Measurements from ENCODE around the gene AGBL3.

The AGBL3 gene

GRCh38 chr7:135095450-135095849 lies 109.1 kb downstream of the AGBL3 start:
- Histone ChIP-seq H3K9me3 (ENCODE audit: insufficient read depth, low read depth, low read length) (no peaks in the 10 kb centered on the region), H4K91ac (ENCODE audit: low read depth, low read length) (no peak overlapping the region), H3K9ac (ENCODE audit: low read length) (no peak overlapping the region), H3K27me3 (ENCODE audit: insufficient read depth, low read length) (no peaks in the 10 kb centered on the region), H3K79me1 (ENCODE audit: low read length) (no peaks in the 10 kb centered on the region), H3K14ac (ENCODE audit: low read length) (no peak overlapping the region), H4K8ac (ENCODE audit: low read depth, low read length) (no peak overlapping the region), H2AK5ac (ENCODE audit: low read length) (no peak overlapping the region), H3K36me3 (ENCODE audit: control insufficient read depth in 1 of 2, insufficient read depth in 2 of 2, low read length in 2 of 2) (no peaks in the 10 kb centered on the region), H2AFZ (ENCODE audit: insufficient read depth, low read length, poor library complexity) (no peak overlapping the region), H4K12ac (ENCODE audit: low read depth, low read length) (no peak overlapping the region), H3K79me2 (ENCODE audit: control insufficient read depth, insufficient read depth, low read length, poor library complexity) (no peaks in the 10 kb centered on the region), H3K4ac (ENCODE audit: low read depth, low read length) (no peak overlapping the region), H3K23ac (ENCODE audit: low read length) (no peak overlapping the region), H3K18ac (ENCODE audit: low read length) (no peak overlapping the region), H2BK5ac (ENCODE audit: low read depth, low read length, poor library complexity) (no peak overlapping the region), H3K27ac (ENCODE audit: low read depth, low read length) (no peak overlapping the region), H3K4me2 (ENCODE audit: low read length) (no peak overlapping the region), H3K4me3 (ENCODE audit: low read depth, low read length) (no peak overlapping the region), H3K4me1 (ENCODE audit: control insufficient read depth in 1 of 2, insufficient read depth in 2 of 2, low read length in 2 of 2) (no peaks in the 10 kb centered on the region), H2BK12ac (ENCODE audit: low read length) (no peak overlapping the region), H2BK120ac (ENCODE audit: insufficient read depth, low read length, poor library complexity) (no peak overlapping the region)
- WGBS (ENCODE audit: extremely low coverage, insufficient coverage, insufficient read length): no CpG with 5 or more reads among the region's 1 CpG
- DNase-seq: no peak

GRCh38 chr7:135098391-135098790 lies 112.1 kb downstream of the AGBL3 start:
- Histone ChIP-seq H3K14ac (ENCODE audit: low read length) (no peak overlapping the region), H3K4me3 (ENCODE audit: low read depth, low read length) (no peak overlapping the region)
- no CpG with 5 or more reads among the region's 3 CpGs for WGBS (ENCODE audit: extremely low coverage, insufficient coverage, insufficient read length)

GRCh38 chr7:135100856-135101255 lies 114.5 kb downstream of the AGBL3 start:
- no peak overlapping the region for H3K23ac ChIP-seq (ENCODE audit: low read length)
- no peak overlapping the region for H2BK5ac ChIP-seq (ENCODE audit: low read depth, low read length, poor library complexity)

More at GRCh38 chr7:135098391-135098790, 112.1 kb downstream of the AGBL3 start:
- DNase-seq: peak; percentile 37 to 84
- Histone ChIP-seq H2BK5ac (ENCODE audit: low read depth, low read length, poor library complexity) (no peak overlapping the region), H3K4ac (ENCODE audit: low read depth, low read length) (no peak overlapping the region), H2AFZ (ENCODE audit: insufficient read depth, low read length, poor library complexity) (no peak overlapping the region), H3K4me2 (ENCODE audit: low read length) (no peak overlapping the region), H4K8ac (ENCODE audit: low read depth, low read length) (no peak overlapping the region), H3K18ac (ENCODE audit: low read length) (no peak overlapping the region), H3K79me2 (ENCODE audit: control insufficient read depth, insufficient read depth, low read length, poor library complexity) (no peaks in the 10 kb centered on the region), H3K79me1 (ENCODE audit: low read length) (no peaks in the 10 kb centered on the region), H4K12ac (ENCODE audit: low read depth, low read length) (no peak overlapping the region), H2AK5ac (ENCODE audit: low read length) (no peak overlapping the region), H3K4me1 (ENCODE audit: control insufficient read depth in 1 of 2, insufficient read depth in 2 of 2, low read length in 2 of 2) (no peaks in the 10 kb centered on the region), H3K23ac (ENCODE audit: low read length) (no peak overlapping the region), H4K91ac (ENCODE audit: low read depth, low read length) (no peak overlapping the region), H2BK12ac (ENCODE audit: low read length) (no peak overlapping the region), H3K9me3 (ENCODE audit: insufficient read depth, low read depth, low read length) (no peaks in the 10 kb centered on the region), H3K27ac (ENCODE audit: low read depth, low read length) (no peak overlapping the region), H3K27me3 (ENCODE audit: insufficient read depth, low read length) (no peaks in the 10 kb centered on the region), H3K9ac (ENCODE audit: low read length) (no peak overlapping the region), H3K36me3 (ENCODE audit: control insufficient read depth in 1 of 2, insufficient read depth in 2 of 2, low read length in 2 of 2) (no peaks in the 10 kb centered on the region), H2BK120ac (ENCODE audit: insufficient read depth, low read length, poor library complexity) (no peak overlapping the region)

GRCh38 chr7:135102372-135102771 lies 116.1 kb downstream of the AGBL3 start:
- no peak for DNase-seq
- no peak overlapping the region for H2BK120ac ChIP-seq (ENCODE audit: insufficient read depth, low read length, poor library complexity)
- H3K4me2 ChIP-seq (ENCODE audit: low read length): no peak overlapping the region
- H3K4me1 ChIP-seq (ENCODE audit: control insufficient read depth in 1 of 2, insufficient read depth in 2 of 2, low read length in 2 of 2): no peaks in the 10 kb centered on the region
- H3K9ac ChIP-seq (ENCODE audit: low read length): no peak overlapping the region
- H4K12ac ChIP-seq (ENCODE audit: low read depth, low read length): no peak overlapping the region
- no peak overlapping the region for H2BK5ac ChIP-seq (ENCODE audit: low read depth, low read length, poor library complexity)
- no peak overlapping the region for H3K14ac ChIP-seq (ENCODE audit: low read length)
- H3K9me3 ChIP-seq (ENCODE audit: insufficient read depth, low read depth, low read length): no peaks in the 10 kb centered on the region
- H2BK12ac ChIP-seq (ENCODE audit: low read length): no peak overlapping the region
- H4K8ac ChIP-seq (ENCODE audit: low read depth, low read length): no peak overlapping the region
- no peak overlapping the region for H3K4ac ChIP-seq (ENCODE audit: low read depth, low read length)
- H3K4me3 ChIP-seq (ENCODE audit: low read depth, low read length): no peak overlapping the region
- no peak overlapping the region for H3K18ac ChIP-seq (ENCODE audit: low read length)
- no peak overlapping the region for H3K23ac ChIP-seq (ENCODE audit: low read length)
- H2AFZ ChIP-seq (ENCODE audit: insufficient read depth, low read length, poor library complexity): no peak overlapping the region
- H3K27me3 ChIP-seq (ENCODE audit: insufficient read depth, low read length): no peaks in the 10 kb centered on the region
- H2AK5ac ChIP-seq (ENCODE audit: low read length): no peak overlapping the region
- H3K36me3 ChIP-seq (ENCODE audit: control insufficient read depth in 1 of 2, insufficient read depth in 2 of 2, low read length in 2 of 2): no peaks in the 10 kb centered on the region
- no peaks in the 10 kb centered on the region for H3K79me2 ChIP-seq (ENCODE audit: control insufficient read depth, insufficient read depth, low read length, poor library complexity)
- H4K91ac ChIP-seq (ENCODE audit: low read depth, low read length): no peak overlapping the region
- H3K79me1 ChIP-seq (ENCODE audit: low read length): no peaks in the 10 kb centered on the region
- no peak overlapping the region for H3K27ac ChIP-seq (ENCODE audit: low read depth, low read length)

More at GRCh38 chr7:135100856-135101255, 114.5 kb downstream of the AGBL3 start:
- Histone ChIP-seq H3K27me3 (ENCODE audit: insufficient read depth, low read length) (no peaks in the 10 kb centered on the region), H3K9ac (ENCODE audit: low read length) (no peak overlapping the region), H3K79me1 (ENCODE audit: low read length) (no peaks in the 10 kb centered on the region), H2AFZ (ENCODE audit: insufficient read depth, low read length, poor library complexity) (no peak overlapping the region), H3K4me1 (ENCODE audit: control insufficient read depth in 1 of 2, insufficient read depth in 2 of 2, low read length in 2 of 2) (no peaks in the 10 kb centered on the region), H4K91ac (ENCODE audit: low read depth, low read length) (no peak overlapping the region), H3K18ac (ENCODE audit: low read length) (no peak overlapping the region), H3K9me3 (ENCODE audit: insufficient read depth, low read depth, low read length) (no peaks in the 10 kb centered on the region), H4K12ac (ENCODE audit: low read depth, low read length) (no peak overlapping the region), H3K4me3 (ENCODE audit: low read depth, low read length) (no peak overlapping the region), H3K79me2 (ENCODE audit: control insufficient read depth, insufficient read depth, low read length, poor library complexity) (no peaks in the 10 kb centered on the region), H2BK12ac (ENCODE audit: low read length) (no peak overlapping the region), H3K36me3 (ENCODE audit: control insufficient read depth in 1 of 2, insufficient read depth in 2 of 2, low read length in 2 of 2) (no peaks in the 10 kb centered on the region), H2BK120ac (ENCODE audit: insufficient read depth, low read length, poor library complexity) (no peak overlapping the region), H3K27ac (ENCODE audit: low read depth, low read length) (no peak overlapping the region), H2AK5ac (ENCODE audit: low read length) (no peak overlapping the region), H3K4me2 (ENCODE audit: low read length) (no peak overlapping the region), H3K4ac (ENCODE audit: low read depth, low read length) (no peak overlapping the region), H3K14ac (ENCODE audit: low read length) (no peak overlapping the region), H4K8ac (ENCODE audit: low read depth, low read length) (no peak overlapping the region)
- peak; percentile 29 to 86 for DNase-seq
